SH-SY5Y (cell line): ENCODE measurements around the gene CAMTA1.

Source experiments
- GATA2 ChIP-seq: IDR thresholded peaks from 2 replicates; pipeline ENCODE4 v1.6.1; 2011; ENCODE audit warnings: mild to moderate bottlenecking, low read depth, low read length
- GATA3 ChIP-seq: IDR thresholded peaks from 2 replicates; pipeline ENCODE4 v1.6.1; 2011; ENCODE audit warnings: low read depth, mild to moderate bottlenecking, low read length, moderate library complexity

Gene CAMTA1

GRCh38 chr1:7744882-7745281, 959.6 kb downstream of the CAMTA1 start:
- TF ChIP-seq GATA2 (no peak), GATA3 (no peak)

- TF ChIP-seq GATA3 (no peak), GATA2 (no peak)
Observed at GRCh38 chr1:7745783-7746182, 960.5 kb downstream of the CAMTA1 start.

- no peak for TF ChIP-seq GATA3
- no peak for TF ChIP-seq GATA2
Observed at GRCh38 chr1:7747605-7748004, 962.4 kb downstream of the CAMTA1 start.

GRCh38 chr1:7749126-7749525, 963.9 kb downstream of the CAMTA1 start:
- no peak for TF ChIP-seq GATA2
- TF ChIP-seq GATA3: no peak

- TF ChIP-seq GATA2 (no peak), GATA3 (no peak)
Observed at GRCh38 chr1:7751174-7751573, 965.9 kb downstream of the CAMTA1 start.

- TF ChIP-seq GATA2: no peak
- TF ChIP-seq GATA3: no peak
Observed at GRCh38 chr1:7752512-7753417, 967.5 kb downstream of the CAMTA1 start.

- TF ChIP-seq GATA2: peak; percentile 52; the same call in 1 of the 2 replicates
- no peak for TF ChIP-seq GATA3
Observed at GRCh38 chr1:7753641-7754040, 968.4 kb downstream of the CAMTA1 start.

- TF ChIP-seq GATA3 (no peak), GATA2 (no peak)
Observed at GRCh38 chr1:7754234-7754633, 969.0 kb downstream of the CAMTA1 start.

- TF ChIP-seq GATA3 (no peak), GATA2 (no peak)
Observed at GRCh38 chr1:7755448-7755847, 970.2 kb downstream of the CAMTA1 start.

- TF ChIP-seq GATA2 (no peak), GATA3 (no peak)
Observed at GRCh38 chr1:7760245-7760644, 975.0 kb downstream of the CAMTA1 start.

GRCh38 chr1:7761103-7761502, 975.8 kb downstream of the CAMTA1 start:
- TF ChIP-seq GATA2 (no peak), GATA3 (no peak)

- TF ChIP-seq GATA3 (no peak), GATA2 (no peak)
Observed at GRCh38 chr1:7767176-7767575, 981.9 kb downstream of the CAMTA1 start.

- TF ChIP-seq GATA3: no peak
- TF ChIP-seq GATA2: no peak
Observed at GRCh38 chr1:7768583-7768982, 983.3 kb downstream of the CAMTA1 start.

- TF ChIP-seq GATA2: no peak
- TF ChIP-seq GATA3: no peak
Observed at GRCh38 chr1:7769673-7770412, 984.6 kb downstream of the CAMTA1 start.

GRCh38 chr1:7770669-7770996, 985.4 kb downstream of the CAMTA1 start:
- TF ChIP-seq GATA2: no peak
- TF ChIP-seq GATA3: no peak
